ENCODE data around the gene ZNF337.

The ZNF337 gene

DNA sequence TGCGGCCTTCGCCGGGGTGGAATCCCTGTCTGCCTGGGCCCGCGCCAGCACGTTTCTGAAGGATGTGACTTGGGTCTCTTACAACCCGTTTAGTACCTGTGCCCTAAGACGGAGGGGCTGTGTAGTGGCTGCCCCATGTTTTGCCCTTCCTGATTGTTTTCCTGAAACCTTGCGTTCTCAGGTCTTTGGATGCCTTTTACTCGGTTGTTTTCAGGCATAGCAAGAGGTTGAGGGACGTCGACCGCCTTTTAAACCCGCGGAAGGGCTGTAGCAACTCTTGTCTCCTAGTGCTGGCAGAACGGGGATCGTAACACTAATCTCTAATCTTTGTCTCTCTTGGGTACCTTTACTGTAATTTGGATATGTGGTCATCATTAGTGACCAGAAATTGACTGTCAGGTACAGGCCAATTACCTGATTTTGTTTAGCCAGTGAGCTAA is 72.1 kb downstream of the ZNF337 start:
- no peak for DNase-seq

Measured in T1000 (cell line).